ENCODE data around the gene DUOX1.

DUOX1 gene

GRCh38 chr15:45084163-45084562 is 45.6 kb upstream of the DUOX1 start:
- no peak for TF ChIP-seq EZH2phosphoT487 (conservative IDR thresholded peaks at IDR 0.05; ENCODE audit: low read length)
- TF ChIP-seq CTCF (IDR thresholded peaks at IDR 0.05; ENCODE audit: insufficient read depth, low read length, poor library complexity, severe bottlenecking), result no peak
- H3K79me2 ChIP-seq (ENCODE audit: insufficient read depth, low read length), result no peaks in the 10 kb centered on the region

GRCh38 chr15:45087513-45087912 is 42.3 kb upstream of the DUOX1 start:
- TF ChIP-seq EZH2phosphoT487 (conservative IDR thresholded peaks at IDR 0.05; ENCODE audit: low read length) (no peak), CTCF (IDR thresholded peaks at IDR 0.05; ENCODE audit: insufficient read depth, low read length, poor library complexity, severe bottlenecking) (no peak)
- Histone ChIP-seq H3F3A (ENCODE audit: insufficient read depth) (no peaks in the 10 kb centered on the region), H3K27me3 (ENCODE audit: low read length) (no peaks in the 10 kb centered on the region), H3K36me3 (ENCODE audit: low read length) (no peaks in the 10 kb centered on the region), H3K9ac (ENCODE audit: low read length) (no peak overlapping the region), H4K20me1 (ENCODE audit: low read depth, low read length) (no peaks in the 10 kb centered on the region), H3K4me3 (ENCODE audit: insufficient read depth, low read length, poor library complexity, severe bottlenecking) (no peak overlapping the region), H3K4me2 (ENCODE audit: low read depth, low read length, poor library complexity, severe bottlenecking) (no peak overlapping the region), H3K79me2 (ENCODE audit: insufficient read depth, low read length) (no peaks in the 10 kb centered on the region), H3K9me2 (replicated peaks; ENCODE audit: insufficient read depth, low read length) (no peaks in the 10 kb centered on the region), H3K9me3 (ENCODE audit: insufficient read depth, low read length) (no peaks in the 10 kb centered on the region), H2AFZ (ENCODE audit: low read depth, low read length, severe bottlenecking) (no peak overlapping the region), H3K27ac (ENCODE audit: low read depth, low read length) (no peak overlapping the region)

More at GRCh38 chr15:45084163-45084562, 45.6 kb upstream of the DUOX1 start:
- Histone ChIP-seq H3K9ac (ENCODE audit: low read length) (no peak overlapping the region), H4K20me1 (ENCODE audit: low read depth, low read length) (no peaks in the 10 kb centered on the region), H3K4me2 (ENCODE audit: low read depth, low read length, poor library complexity, severe bottlenecking) (no peak overlapping the region), H3K36me3 (ENCODE audit: low read length) (no peaks in the 10 kb centered on the region), H3K9me2 (replicated peaks; ENCODE audit: insufficient read depth, low read length) (no peaks in the 10 kb centered on the region), H3K27ac (ENCODE audit: low read depth, low read length) (no peak overlapping the region), H3F3A (ENCODE audit: insufficient read depth) (no peaks in the 10 kb centered on the region), H3K27me3 (ENCODE audit: low read length) (no peaks in the 10 kb centered on the region), H3K4me3 (ENCODE audit: insufficient read depth, low read length, poor library complexity, severe bottlenecking) (no peak overlapping the region), H3K9me3 (ENCODE audit: insufficient read depth, low read length) (no peaks in the 10 kb centered on the region), H2AFZ (ENCODE audit: low read depth, low read length, severe bottlenecking) (no peak overlapping the region)

- Histone ChIP-seq H3K79me2 (ENCODE audit: insufficient read depth, low read length) (no peaks in the 10 kb centered on the region), H2AFZ (ENCODE audit: low read depth, low read length, severe bottlenecking) (no peak overlapping the region), H3K27me3 (ENCODE audit: low read length) (no peaks in the 10 kb centered on the region), H4K20me1 (ENCODE audit: low read depth, low read length) (no peaks in the 10 kb centered on the region), H3K9me2 (replicated peaks; ENCODE audit: insufficient read depth, low read length) (no peaks in the 10 kb centered on the region), H3K4me3 (ENCODE audit: insufficient read depth, low read length, poor library complexity, severe bottlenecking) (no peak overlapping the region), H3K9ac (ENCODE audit: low read length) (no peak overlapping the region), H3K36me3 (ENCODE audit: low read length) (no peaks in the 10 kb centered on the region), H3K4me2 (ENCODE audit: low read depth, low read length, poor library complexity, severe bottlenecking) (no peak overlapping the region), H3F3A (ENCODE audit: insufficient read depth) (no peaks in the 10 kb centered on the region), H3K9me3 (ENCODE audit: insufficient read depth, low read length) (no peaks in the 10 kb centered on the region), H3K27ac (ENCODE audit: low read depth, low read length) (no peak overlapping the region)
- TF ChIP-seq EZH2phosphoT487 (conservative IDR thresholded peaks at IDR 0.05; ENCODE audit: low read length), result no peak
- TF ChIP-seq CTCF (IDR thresholded peaks at IDR 0.05; ENCODE audit: insufficient read depth, low read length, poor library complexity, severe bottlenecking), result no peak
Observed at GRCh38 chr15:45088801-45089711, 40.7 kb upstream of the DUOX1 start.

Data from SU-DHL-6 (cell line).